H9 (cell line): ENCODE data around the gene IFT25. TPM values are rescaled to one million over a fixed set of nuclear protein-coding genes. Genes with fewer than 3 reads are reported as not detected.

Experiments used
- DNase-seq: peaks from one replicate; pipeline ENCODE4 v3.0.0-alpha.2; 2017
- H2AFZ ChIP-seq: one replicate; pipeline ENCODE4 v1.6.1; 2013; ENCODE audit warnings: mild to moderate bottlenecking, low read length, control low read depth, moderate library complexity
- H2AK5ac ChIP-seq: 2 replicates; pipeline ENCODE4 v1.6.1; 2013; ENCODE audit warnings: low read length, control low read depth, mixed read lengths; ENCODE audit not compliant: insufficient read length
- H2BK120ac ChIP-seq: one replicate; pipeline ENCODE4 v1.6.1; 2013; ENCODE audit warnings: low read depth, mild to moderate bottlenecking, low read length, control low read depth, inconsistent platforms; ENCODE audit not compliant: poor library complexity, severe bottlenecking
- H2BK12ac ChIP-seq: 2 replicates; pipeline ENCODE4 v1.6.1; 2013; ENCODE audit warnings: low read length, control low read depth, mixed read lengths, low read depth; ENCODE audit not compliant: insufficient read length
- H2BK15ac ChIP-seq: 2 replicates; pipeline ENCODE4 v1.6.1; 2013; ENCODE audit warnings: low read depth, low read length, control low read depth
- H2BK20ac ChIP-seq: one replicate; pipeline ENCODE4 v1.6.1; 2013; ENCODE audit warnings: low read depth, mild to moderate bottlenecking, low read length, control low read depth, inconsistent platforms; ENCODE audit not compliant: poor library complexity, severe bottlenecking
- H2BK5ac ChIP-seq: 2 replicates; pipeline ENCODE4 v1.6.1; 2013; ENCODE audit warnings: low read length, control low read depth, mixed read lengths; ENCODE audit not compliant: insufficient read length
- H3K14ac ChIP-seq: 2 replicates; pipeline ENCODE4 v1.6.1; 2013; ENCODE audit warnings: low read length, control low read depth; ENCODE audit not compliant: insufficient read depth
- H3K18ac ChIP-seq: 2 replicates; pipeline ENCODE4 v1.6.1; 2013; ENCODE audit warnings: low read depth, mild to moderate bottlenecking, mixed read lengths, low read length, control low read depth; ENCODE audit not compliant: insufficient read length
- H3K23ac ChIP-seq: 2 replicates; pipeline ENCODE4 v1.6.1; 2013; ENCODE audit warnings: low read length, control low read depth, mixed read lengths, low read depth; ENCODE audit not compliant: insufficient read length
- H3K23me2 ChIP-seq: 2 replicates; pipeline ENCODE4 v1.6.1; 2013; ENCODE audit warnings: low read depth, mild to moderate bottlenecking, mixed read lengths, low read length, control low read depth; ENCODE audit not compliant: insufficient read length, poor library complexity, severe bottlenecking
- H3K27ac ChIP-seq: 2 replicates; pipeline ENCODE4 v1.5.1; 2013; ENCODE audit warnings: low read length, control low read depth, mixed read lengths, low read depth; ENCODE audit not compliant: insufficient read length
- H3K27me3 ChIP-seq: 2 replicates; pipeline ENCODE4 v1.6.1; 2013; ENCODE audit warnings: low read length, control low read depth, inconsistent platforms; ENCODE audit not compliant: insufficient read depth
- H3K4ac ChIP-seq: 2 replicates; pipeline ENCODE4 v1.6.1; 2013; ENCODE audit warnings: low read depth, mild to moderate bottlenecking, control low read depth, inconsistent platforms, low read length, moderate library complexity
- H3K4me1 ChIP-seq: 2 replicates; pipeline ENCODE4 v1.6.1; 2013; ENCODE audit warnings: low read length, control low read depth, inconsistent platforms; ENCODE audit not compliant: insufficient read depth
- H3K4me2 ChIP-seq: 2 replicates; pipeline ENCODE4 v1.6.1; 2013; ENCODE audit warnings: low read length, control low read depth, mixed read lengths; ENCODE audit not compliant: insufficient read length, insufficient read depth
- H3K56ac ChIP-seq: 2 replicates; pipeline ENCODE4 v1.6.1; 2013; ENCODE audit warnings: low read depth, mild to moderate bottlenecking, mixed read lengths, low read length, control low read depth; ENCODE audit not compliant: insufficient read length
- H3K79me1 ChIP-seq: 2 replicates; pipeline ENCODE4 v1.6.1; 2013; ENCODE audit warnings: low read depth, mild to moderate bottlenecking, moderate library complexity, low read length, control low read depth, inconsistent platforms; ENCODE audit not compliant: insufficient read depth, poor library complexity, severe bottlenecking
- H3K79me2 ChIP-seq: 2 replicates; pipeline ENCODE4 v1.6.1; 2013; ENCODE audit warnings: low read length, control low read depth, inconsistent platforms; ENCODE audit not compliant: insufficient read depth
- H3K9ac ChIP-seq: 2 replicates; pipeline ENCODE4 v1.6.1; 2013; ENCODE audit warnings: low read length, control low read depth, mixed read lengths; ENCODE audit not compliant: insufficient read length; ENCODE audit errors: extremely low read depth
- H3K9me3 ChIP-seq: one replicate; pipeline ENCODE4 v1.6.1; 2013; ENCODE audit warnings: low read depth, low read length, inconsistent platforms; ENCODE audit not compliant: control insufficient read depth
- H3T11ph ChIP-seq: one replicate; pipeline ENCODE4 v1.6.1; 2013; ENCODE audit warnings: mild to moderate bottlenecking, low read length, control low read depth, inconsistent platforms
- H4K20me1 ChIP-seq: one replicate; pipeline ENCODE4 v1.6.1; 2013; ENCODE audit not compliant: control insufficient read depth, insufficient read length, insufficient read depth
- H4K5ac ChIP-seq: 2 replicates; pipeline ENCODE4 v1.6.1; 2013; ENCODE audit warnings: low read depth, mild to moderate bottlenecking, mixed read lengths, low read length, control low read depth; ENCODE audit not compliant: insufficient read length
- H4K8ac ChIP-seq: replicated peaks from 2 replicates; pipeline ENCODE4 v1.6.1; 2013; ENCODE audit warnings: low read length, control low read depth, mixed read lengths, low read depth; ENCODE audit not compliant: insufficient read length
- H4K91ac ChIP-seq: 2 replicates; pipeline ENCODE4 v1.6.1; 2013; ENCODE audit warnings: low read depth, mild to moderate bottlenecking, moderate library complexity, mixed read lengths, low read length, control low read depth; ENCODE audit not compliant: insufficient read length
- H3K27ac Mint-ChIP-seq, 3 experiments: 2 replicates in 2 of 3; 3 replicates in 1 of 3; pipeline ENCODE4 v1.8.0; 2020 to 2021; ENCODE audit warnings: mixed read lengths in 3 of 3, mild to moderate bottlenecking in 1 of 3, moderate library complexity in 1 of 3
- H3K27me3 Mint-ChIP-seq: 2 replicates; pipeline ENCODE4 v1.8.0; 2021; ENCODE audit warnings: low read depth, mild to moderate bottlenecking, moderate library complexity, mixed read lengths
- H3K36me3 Mint-ChIP-seq, 3 experiments: 2 replicates in 2 of 3; 3 replicates in 1 of 3; pipeline ENCODE4 v1.8.0; 2020 to 2021; ENCODE audit warnings: low read depth in 3 of 3, mixed read lengths in 3 of 3; ENCODE audit not compliant: insufficient read depth in 1 of 3
- H3K4me1 Mint-ChIP-seq, 2 experiments: 2 replicates each; pipeline ENCODE4 v1.8.0; 2020; ENCODE audit warnings: mixed read lengths in 2 of 2
- H3K4me3 Mint-ChIP-seq, 2 experiments: 2 replicates in 1 of 2; 3 replicates in 1 of 2; pipeline ENCODE4 v1.8.0; 2020 to 2021; ENCODE audit warnings: mild to moderate bottlenecking in 2 of 2, mixed read lengths in 2 of 2, moderate library complexity in 1 of 2
- H3K9me3 Mint-ChIP-seq, 2 experiments: 2 replicates in 1 of 2; 3 replicates in 1 of 2; pipeline ENCODE4 v1.8.0; 2020; ENCODE audit warnings: mild to moderate bottlenecking in 2 of 2, mixed read lengths in 2 of 2, moderate library complexity in 1 of 2
- CTCF ChIP-seq: fragments of 200-600 bp; sonication (generic); conservative IDR thresholded peaks from 3 replicates; pipeline ENCODE4 v1.8.0; 2021; ENCODE audit warnings: antibody characterized with exemption, mild to moderate bottlenecking
- WGBS: extraction: QIAGEN DNeasy Blood & Tissue Kit; methylation state at CpG from one replicate; pipeline ENCODE4 v1.1.7; 2013; ENCODE audit warnings: missing lambda C conversion rate, low lambda C conversion rate, mixed read lengths; ENCODE audit not compliant: insufficient read length; ENCODE audit errors: extremely low coverage; 5-methylcytosine and 5-hydroxymethylcytosine counted together
- total RNA-seq: library from RNA; stranded (reverse); gene quantifications from 2 replicates; pipeline ENCODE4 v1.2.1, GENCODE V29; 2021

The IFT25 gene
- total RNA-seq, 1 experiment from 2014 or later: 36.8 TPM

GRCh38 chr1:53981220-53981619, 35.7 kb upstream of the IFT25 start:
- Mint-ChIP-seq H3K27ac (no peak overlapping the region), H3K27me3 (peaks cover 9% of the 10 kb centered on the region), H3K4me1 (peaks cover 19 to 27% of the 10 kb centered on the region in 2 experiments), H3K4me3 (no peak overlapping the region; a peak in 1 of 5 replicates), H3K9me3 (no peaks in the 10 kb centered on the region; a peak in 1 of 5 replicates), H3K36me3 (no peaks in the 10 kb centered on the region)
- H2BK12ac ChIP-seq: no peak overlapping the region
- no peak overlapping the region for H3K4me2 ChIP-seq
- no CpG with 5 or more reads among the region's 6 CpGs for WGBS
- H3K56ac ChIP-seq: no peak overlapping the region
- H3K14ac ChIP-seq: no peak overlapping the region
- no peaks in the 10 kb centered on the region; the same call in 1 of the 2 replicates for H3K4me1 ChIP-seq
- H3K23ac ChIP-seq: no peak overlapping the region
- no peak overlapping the region for H2BK120ac ChIP-seq
- no peaks in the 10 kb centered on the region for H3K27me3 ChIP-seq
- peak overlapping the region; percentile 36 for H2AFZ ChIP-seq
- H2BK5ac ChIP-seq: no peak overlapping the region
- no peak for TF ChIP-seq CTCF
- H4K91ac ChIP-seq: no peak overlapping the region
- no peak overlapping the region for H4K8ac ChIP-seq
- H3K27ac ChIP-seq: no peak overlapping the region
- H3T11ph ChIP-seq: no peak overlapping the region
- H4K5ac ChIP-seq: no peak overlapping the region
- no peaks in the 10 kb centered on the region for H3K79me1 ChIP-seq
- H3K23me2 ChIP-seq: peaks cover 8% of the 10 kb centered on the region
- no peaks in the 10 kb centered on the region for H3K9me3 ChIP-seq
- no peak overlapping the region for H2BK15ac ChIP-seq
- no peak overlapping the region for H3K9ac ChIP-seq
- no peaks in the 10 kb centered on the region for H4K20me1 ChIP-seq
- no peaks in the 10 kb centered on the region for H3K79me2 ChIP-seq
- H3K4ac ChIP-seq: no peak overlapping the region
- no peak overlapping the region for H2AK5ac ChIP-seq
- H3K18ac ChIP-seq: no peak overlapping the region
- H2BK20ac ChIP-seq: no peak overlapping the region
- DNase-seq: no peak
